Skeletal muscle tissue (tissue), 4 donors: ENCODE results near the gene PCDHB8. TPM values are rescaled to one million over a fixed set of nuclear protein-coding genes. Genes with fewer than 3 reads are reported as not detected.
A peak's percentile ranks its signal among the peaks of the same experiment; 100 is the strongest.
"Not testable (repeated sequence)": the region's sequence is repeated elsewhere in the genome, so short reads cannot be mapped to it uniquely, and the experiment has no call there.

Source experiments
- H3K27ac ChIP-seq: one replicate; pipeline ENCODE4 v1.7.0; 2013; ENCODE audit warnings: mild to moderate bottlenecking, low read depth, low read length, inconsistent platforms
- H3K27me3 ChIP-seq, 3 donors: one replicate each; pipeline ENCODE4 v1.7.0; 2013; ENCODE audit warnings: low read length in 3 of 3; ENCODE audit not compliant: control insufficient read depth in 3 of 3, insufficient read depth in 3 of 3
- H3K36me3 ChIP-seq, 3 donors: one replicate each; pipeline ENCODE4 v1.7.0; 2013; ENCODE audit warnings: low read length in 3 of 3; ENCODE audit not compliant: control insufficient read depth in 3 of 3, insufficient read depth in 3 of 3
- H3K4me1 ChIP-seq, 3 donors: one replicate each; pipeline ENCODE4 v1.7.0; 2013; ENCODE audit warnings: low read length in 3 of 3, mild to moderate bottlenecking in 3 of 3; ENCODE audit not compliant: control insufficient read depth in 3 of 3, insufficient read depth in 3 of 3
- H3K4me3 ChIP-seq, 3 donors: one replicate each; pipeline ENCODE4 v1.7.0; 2013; ENCODE audit warnings: low read length in 3 of 3
- H3K9ac ChIP-seq, 3 donors: one replicate each; pipeline ENCODE4 v1.7.0; 2013; ENCODE audit warnings: low read length in 3 of 3, mild to moderate bottlenecking in 3 of 3, moderate library complexity in 2 of 3, low read depth in 1 of 3
- H3K9me3 ChIP-seq, 3 donors: one replicate each; pipeline ENCODE4 v1.7.0; 2013; ENCODE audit warnings: low read length in 3 of 3; ENCODE audit not compliant: control insufficient read depth in 3 of 3
- total RNA-seq: library from RNA; depleted of rRNA; stranded (reverse); fragments of >200 nt; gene quantifications from one replicate; pipeline ENCODE4 v1.2.3, GENCODE V29; 2014
- donor health status: Osteomylitis.

Gene PCDHB8
- total RNA-seq, 1 donor from 2014 or later = 1.6 TPM

GRCh38 chr5:141155540-141156374, 21.8 kb upstream of the PCDHB8 start:
- H3K36me3 ChIP-seq = no peaks in the 10 kb centered on the region
- no peak overlapping the region for H3K4me3 ChIP-seq
- no peak overlapping the region for H3K27ac ChIP-seq
- H3K27me3 ChIP-seq = peaks cover 3 to 8% (median 4%) of the 10 kb centered on the region in 3 donors
- H3K9ac ChIP-seq = no peak overlapping the region
- H3K9me3 ChIP-seq = peaks cover 13 to 25% (median 13%) of the 10 kb centered on the region in 3 donors
- H3K4me1 ChIP-seq = no peaks in the 10 kb centered on the region

GRCh38 chr5:141157356-141157755, 20.2 kb upstream of the PCDHB8 start:
- H3K4me3 ChIP-seq, H3K27me3 ChIP-seq: not testable (repeated sequence)

GRCh38 chr5:141157901-141158300, 19.7 kb upstream of the PCDHB8 start:
- not testable (repeated sequence) for H3K4me3 ChIP-seq, H3K36me3 ChIP-seq, H3K27ac ChIP-seq, H3K4me1 ChIP-seq, H3K27me3 ChIP-seq, H3K9ac ChIP-seq
- H3K9me3 ChIP-seq = peaks cover 6 to 21% (median 7%) of the 10 kb centered on the region in 3 donors

More at GRCh38 chr5:141157356-141157755, 20.2 kb upstream of the PCDHB8 start:
- not testable (repeated sequence) for H3K9ac ChIP-seq, H3K27ac ChIP-seq, H3K36me3 ChIP-seq, H3K4me1 ChIP-seq
- peaks cover 6 to 22% (median 7%) of the 10 kb centered on the region in 3 donors for H3K9me3 ChIP-seq

GRCh38 chr5:141172381-141173204, 5.0 kb upstream of the PCDHB8 start, which contains the start of gene PCDHB7:
PCDHB7 (plus strand) TSS chr5:141172644; CDS start chr5:141172836, 192 bp downstream.
- Histone ChIP-seq H3K27ac (no peak within 1 kb of the TSS), H3K4me1 (no peaks in the 10 kb centered on the region), H3K9ac (no peak within 1 kb of the TSS), H3K9me3 (peaks cover 0 to 13% (median 6%) of the 10 kb centered on the region in 3 donors), H3K27me3 (peaks cover 2 to 10% (median 5%) of the 10 kb centered on the region in 3 donors), H3K36me3 (no peaks in the 10 kb centered on the region), H3K4me3 (peak within 1 kb of the TSS in 2 of 3 donors; percentile 4 to 45)

- H3K36me3 ChIP-seq, H3K27ac ChIP-seq, H3K9ac ChIP-seq, H3K4me3 ChIP-seq, H3K4me1 ChIP-seq: not testable (repeated sequence)
- peaks cover 6 to 21% (median 8%) of the 10 kb centered on the region in 3 donors for H3K9me3 ChIP-seq
- H3K27me3 ChIP-seq = peaks cover 5 to 16% (median 10%) of the 10 kb centered on the region in 3 donors
Measured at GRCh38 chr5:141174291-141175104, 3.1 kb upstream of the PCDHB8 start.

- H3K4me3 ChIP-seq = no peak overlapping the region
- H3K27ac ChIP-seq = no peak overlapping the region
- peaks cover 6 to 21% (median 8%) of the 10 kb centered on the region in 3 donors for H3K9me3 ChIP-seq
- no peaks in the 10 kb centered on the region for H3K4me1 ChIP-seq
- peaks cover 5 to 16% (median 10%) of the 10 kb centered on the region in 3 donors for H3K27me3 ChIP-seq
- no peak overlapping the region for H3K9ac ChIP-seq
- H3K36me3 ChIP-seq = no peaks in the 10 kb centered on the region
Measured at GRCh38 chr5:141175933-141176332, 1.7 kb upstream of the PCDHB8 start.

GRCh38 chr5:141179371-141179770, 1.8 kb downstream of the PCDHB8 start:
- H3K27ac ChIP-seq, H3K4me3 ChIP-seq, H3K9ac ChIP-seq, H3K4me1 ChIP-seq, H3K36me3 ChIP-seq: not testable (repeated sequence)
- peaks cover 9 to 30% (median 12%) of the 10 kb centered on the region in 3 donors for H3K9me3 ChIP-seq
- peaks cover 5 to 16% (median 10%) of the 10 kb centered on the region in 3 donors for H3K27me3 ChIP-seq

- H3K36me3 ChIP-seq, H3K27ac ChIP-seq, H3K4me3 ChIP-seq, H3K9ac ChIP-seq, H3K4me1 ChIP-seq: not testable (repeated sequence)
- peaks cover 2 to 15% (median 10%) of the 10 kb centered on the region in 3 donors for H3K27me3 ChIP-seq
- H3K9me3 ChIP-seq = peaks cover 9 to 30% (median 12%) of the 10 kb centered on the region in 3 donors
Measured at GRCh38 chr5:141179876-141180275, 2.3 kb downstream of the PCDHB8 start.

DNA sequence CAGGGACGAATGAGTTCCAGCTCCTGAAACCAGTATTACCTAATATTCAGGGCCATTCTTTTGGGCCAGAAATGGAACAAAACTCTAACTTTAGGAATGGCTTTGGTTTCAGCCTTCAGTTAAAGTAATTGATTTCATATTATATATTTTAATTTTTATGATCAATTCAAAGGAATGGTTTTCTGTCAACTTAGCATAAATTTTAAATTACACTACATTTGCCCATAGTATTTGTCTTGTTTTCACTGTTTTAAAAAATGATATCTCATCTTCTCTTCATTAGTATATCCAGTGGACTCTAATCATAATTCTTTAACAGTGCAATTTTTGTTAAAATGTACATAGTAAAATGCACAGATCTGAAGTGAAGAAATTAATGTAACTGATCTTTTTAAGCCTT, 2.7 kb downstream of the PCDHB8 start:
- Histone ChIP-seq H3K9ac (no peak overlapping the region), H3K36me3 (no peaks in the 10 kb centered on the region), H3K9me3 (peaks cover 9 to 26% (median 12%) of the 10 kb centered on the region in 3 donors), H3K27me3 (peaks cover 0 to 13% (median 10%) of the 10 kb centered on the region in 3 donors), H3K4me1 (no peaks in the 10 kb centered on the region), H3K27ac (no peak overlapping the region), H3K4me3 (no peak overlapping the region)
